Breast epithelium (tissue), 4 donors: ENCODE measurements around the gene CUL2. TPM values are rescaled to one million over a fixed set of nuclear protein-coding genes. Genes with fewer than 3 reads are reported as not detected.
"Not testable (repeated sequence)": the region's sequence is repeated elsewhere in the genome, so short reads cannot be mapped to it uniquely, and the experiment has no call there.

Source experiments
- DNase-seq, 2 donors: peaks; one replicate each; pipeline ENCODE4 v3.0.0-alpha.2; 2019; ENCODE audit warnings: low spot score in 2 of 2
- H3K27ac ChIP-seq, 2 donors: fragments of 200-600 bp; sonication (generic) in 1 of 2; one replicate each; pipeline ENCODE4 v1.5.1; 2016 to 2019; ENCODE audit warnings: mild to moderate bottlenecking in 1 of 2
- H3K27me3 ChIP-seq, 2 donors: fragments of 200-600 bp; sonication (generic) in 1 of 2; one replicate each; pipeline versions ENCODE4 v1.5.1 to v1.6.0; 2017 to 2019; ENCODE audit warnings: control low read depth in 1 of 2, mild to moderate bottlenecking in 1 of 2
- H3K36me3 ChIP-seq: fragments of 200-600 bp; one replicate; pipeline ENCODE4 v1.5.1; 2019
- H3K4me1 ChIP-seq, 2 donors: fragments of 200-600 bp; sonication (generic); one replicate each; pipeline ENCODE4 v1.5.1; 2016 to 2019; ENCODE audit warnings: control low read depth in 1 of 2
- H3K4me3 ChIP-seq, 3 donors: fragments of 200-600 bp; sonication (generic); 1 replicate in 2 of 3; 2 replicates in 1 of 3; pipeline ENCODE4 v1.5.1; 2016 to 2019; ENCODE audit warnings: mild to moderate bottlenecking in 3 of 3, moderate library complexity in 2 of 3
- H3K9me3 ChIP-seq, 2 donors: fragments of 200-600 bp; sonication (generic) in 1 of 2; one replicate each; pipeline ENCODE4 v1.5.1; 2016 to 2019; ENCODE audit warnings: control low read depth in 1 of 2
- POLR2A ChIP-seq: fragments of 450-650 bp; IDR thresholded peaks from one replicate; pipeline ENCODE4 v1.6.1; 2016; ENCODE audit warnings: antibody characterized with exemption, mild to moderate bottlenecking, moderate library complexity
- POLR2AphosphoS5 ChIP-seq, 3 donors: sonication (generic); formaldehyde crosslinking; IDR thresholded peaks; one replicate each; pipeline ENCODE4 v1.6.1; 2017; ENCODE audit warnings: antibody characterized with exemption in 3 of 3
- intact Hi-C: fragments of 100-400 bp; cut with DNase I; formaldehyde crosslinking; loops from one replicate; pipeline ENCODE4 v1.15.1; 2023; ENCODE audit warnings: low total_unique reads
- total RNA-seq, 3 donors: library from RNA; depleted of rRNA; stranded (reverse); fragments of >200 nt; gene quantifications; one replicate each; pipeline ENCODE4 v1.1.0, GENCODE V29; 2016
- TF ChIP-seq, protein P1 (sequence below), 3 donors: fragments of 450-650 bp; IDR thresholded peaks; one replicate each; pipeline ENCODE4 v1.5.1; 2016 to 2017; ENCODE audit warnings: antibody characterized with exemption in 3 of 3, mild to moderate bottlenecking in 3 of 3, moderate library complexity in 3 of 3

The CUL2 gene
- total RNA-seq, 3 donors from 2014 or later = 18.9 to 22.7 (median 20.3) TPM

GRCh38 chr10:34978080-34978479 is 112.1 kb downstream of the CUL2 start:
- no peak for TF ChIP-seq POLR2AphosphoS5 (IDR thresholded peaks at IDR 0.05)
- TF ChIP-seq POLR2A = no peak
- TF ChIP-seq, protein P1, sequence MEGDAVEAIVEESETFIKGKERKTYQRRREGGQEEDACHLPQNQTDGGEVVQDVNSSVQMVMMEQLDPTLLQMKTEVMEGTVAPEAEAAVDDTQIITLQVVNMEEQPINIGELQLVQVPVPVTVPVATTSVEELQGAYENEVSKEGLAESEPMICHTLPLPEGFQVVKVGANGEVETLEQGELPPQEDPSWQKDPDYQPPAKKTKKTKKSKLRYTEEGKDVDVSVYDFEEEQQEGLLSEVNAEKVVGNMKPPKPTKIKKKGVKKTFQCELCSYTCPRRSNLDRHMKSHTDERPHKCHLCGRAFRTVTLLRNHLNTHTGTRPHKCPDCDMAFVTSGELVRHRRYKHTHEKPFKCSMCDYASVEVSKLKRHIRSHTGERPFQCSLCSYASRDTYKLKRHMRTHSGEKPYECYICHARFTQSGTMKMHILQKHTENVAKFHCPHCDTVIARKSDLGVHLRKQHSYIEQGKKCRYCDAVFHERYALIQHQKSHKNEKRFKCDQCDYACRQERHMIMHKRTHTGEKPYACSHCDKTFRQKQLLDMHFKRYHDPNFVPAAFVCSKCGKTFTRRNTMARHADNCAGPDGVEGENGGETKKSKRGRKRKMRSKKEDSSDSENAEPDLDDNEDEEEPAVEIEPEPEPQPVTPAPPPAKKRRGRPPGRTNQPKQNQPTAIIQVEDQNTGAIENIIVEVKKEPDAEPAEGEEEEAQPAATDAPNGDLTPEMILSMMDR (IDR thresholded peaks at IDR 0.05) = no peak
- Histone ChIP-seq H3K36me3 (no peaks in the 10 kb centered on the region), H3K27me3 (no peaks in the 10 kb centered on the region), H3K4me3 (no peak overlapping the region), H3K9me3 (no peaks in the 10 kb centered on the region), H3K4me1 (no peaks in the 10 kb centered on the region), H3K27ac (no peak overlapping the region)
- no peak for DNase-seq
- intact Hi-C loops = no loop called here

- DNase-seq, intact Hi-C loops, H3K27ac ChIP-seq, H3K9me3 ChIP-seq, H3K4me1 ChIP-seq, H3K36me3 ChIP-seq, H3K4me3 ChIP-seq, H3K27me3 ChIP-seq: not testable (repeated sequence)
Observed at GRCh38 chr10:34976380-34976910, 113.7 kb downstream of the CUL2 start.

- TF ChIP-seq, protein P1 (IDR thresholded peaks at IDR 0.05) = peak in 2 of 3 donors; percentile 27 to 54
- H3K9me3 ChIP-seq, H3K36me3 ChIP-seq, intact Hi-C loops, DNase-seq, H3K27me3 ChIP-seq, H3K4me1 ChIP-seq: not testable (repeated sequence)
- Histone ChIP-seq H3K4me3 (peak overlapping the region in 2 of 3 donors; percentile 44 to 62), H3K27ac (peak overlapping the region; percentile 92 to 93)
Observed at GRCh38 chr10:34974364-34975065, 115.6 kb downstream of the CUL2 start.

DNA sequence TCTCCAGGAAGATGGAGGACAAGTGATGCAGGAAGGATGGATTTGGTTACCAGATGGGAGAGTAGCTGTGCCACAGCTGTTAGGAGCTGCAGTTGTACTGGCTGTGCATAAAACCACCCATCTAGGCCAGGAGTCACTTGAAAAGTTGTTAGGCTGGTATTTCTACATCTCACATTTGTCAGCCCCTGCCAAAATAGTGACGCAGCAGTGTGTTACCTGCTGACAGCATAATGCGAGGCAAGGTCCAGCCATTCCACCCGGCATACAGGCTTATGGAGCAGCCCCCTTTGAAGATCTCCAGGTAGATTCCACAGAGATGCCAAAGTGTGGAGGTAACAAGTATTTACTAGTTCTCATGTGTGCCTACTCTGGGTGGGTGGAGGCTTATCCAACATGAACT is 116.4 kb downstream of the CUL2 start:
- H3K9me3 ChIP-seq, H3K4me1 ChIP-seq, H3K27me3 ChIP-seq, intact Hi-C loops, H3K36me3 ChIP-seq: not testable (repeated sequence)
- H3K27ac ChIP-seq = peak overlapping the region; percentile 92 to 93
- H3K4me3 ChIP-seq = peak overlapping the region in 2 of 3 donors; percentile 44 to 62
- peak; percentile 73 to 91 for DNase-seq
- TF ChIP-seq POLR2AphosphoS5 (IDR thresholded peaks at IDR 0.05) = peak in 1 of 3 donors; percentile 60

DNA sequence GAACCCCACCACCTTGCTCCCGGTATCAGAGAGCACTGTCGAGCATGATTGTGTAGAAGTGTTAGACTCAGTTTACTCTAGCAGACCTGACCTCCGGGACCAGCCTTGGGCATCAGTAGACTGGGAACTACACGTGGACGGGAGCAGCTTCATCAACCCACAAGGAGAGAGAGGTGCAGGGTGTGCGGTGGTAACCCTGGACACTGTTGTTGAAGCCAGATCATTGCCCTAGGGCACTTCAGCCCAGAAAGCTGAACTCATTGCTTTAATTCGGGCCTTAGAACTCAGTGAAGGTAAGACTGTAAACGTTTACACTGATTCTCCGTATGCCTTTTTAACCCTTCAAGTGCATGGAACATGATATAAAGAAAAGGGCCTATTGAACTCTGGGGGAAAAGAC is 117.0 kb downstream of the CUL2 start:
- H3K4me3 ChIP-seq, H3K4me1 ChIP-seq, H3K9me3 ChIP-seq, H3K36me3 ChIP-seq, intact Hi-C loops, H3K27me3 ChIP-seq: not testable (repeated sequence)
- DNase-seq = peak in 1 of 2 donors; percentile 74
- H3K27ac ChIP-seq = peak overlapping the region; percentile 92 to 93

DNA sequence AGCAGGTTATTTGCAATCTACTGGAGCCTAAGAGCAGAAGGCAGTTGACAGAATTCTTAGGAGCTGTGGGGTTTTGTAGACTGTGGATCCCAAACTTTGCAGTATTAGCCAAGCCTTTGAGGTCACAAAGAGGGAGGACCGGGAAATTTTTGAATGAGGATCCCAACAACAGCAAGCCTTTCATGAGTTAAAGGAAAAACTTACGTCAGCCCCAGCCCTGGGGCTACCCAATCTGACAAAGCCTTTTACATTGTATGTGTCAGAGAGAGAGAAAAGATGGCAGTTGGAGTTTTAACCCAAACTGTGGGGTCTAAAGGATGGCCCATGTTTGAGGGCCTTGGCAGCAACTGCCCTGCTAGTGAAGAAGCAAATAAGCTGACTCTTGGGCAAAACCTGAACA is 117.5 kb downstream of the CUL2 start:
- H3K27me3 ChIP-seq, H3K4me1 ChIP-seq, H3K9me3 ChIP-seq, intact Hi-C loops, H3K36me3 ChIP-seq, DNase-seq, H3K4me3 ChIP-seq: not testable (repeated sequence)
- H3K27ac ChIP-seq = peak overlapping the region; percentile 92 to 93

DNA sequence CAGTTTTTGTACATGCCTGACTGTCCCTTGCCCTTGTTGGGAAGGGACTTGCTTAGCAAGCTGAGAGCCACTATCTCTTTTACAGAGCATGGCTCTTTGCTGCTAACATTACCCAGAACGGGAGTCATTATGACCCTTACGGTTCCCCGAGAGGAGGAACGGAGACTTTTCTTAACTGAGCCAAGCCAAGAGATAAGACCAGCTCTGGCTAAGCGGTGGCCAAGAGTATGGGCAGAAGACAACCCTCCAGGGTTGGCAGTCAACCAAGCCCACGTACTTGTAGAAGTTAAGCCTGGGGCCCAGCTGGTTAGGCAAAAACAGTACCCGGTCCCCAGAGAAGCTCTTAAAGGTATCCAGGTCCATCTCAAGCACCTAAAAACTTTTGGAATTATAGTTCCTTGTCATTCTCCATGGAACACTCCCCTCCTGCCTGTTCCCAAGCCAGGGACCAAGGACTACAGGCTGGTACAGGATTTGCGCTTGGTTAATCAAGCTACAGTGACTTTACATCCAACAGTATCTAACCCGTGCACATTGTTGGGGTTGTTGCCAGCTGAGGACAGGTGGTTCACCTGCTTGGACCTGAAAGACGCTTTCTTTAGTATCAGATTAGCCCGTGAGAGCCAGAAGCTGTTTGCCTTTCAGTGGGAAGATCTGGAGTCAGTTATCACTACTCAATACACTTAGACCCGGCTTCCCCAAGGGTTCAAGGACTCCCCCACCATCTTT is 118.4 kb downstream of the CUL2 start:
- H3K4me3 ChIP-seq, H3K36me3 ChIP-seq, intact Hi-C loops, H3K27me3 ChIP-seq, DNase-seq, H3K4me1 ChIP-seq, H3K9me3 ChIP-seq: not testable (repeated sequence)
- peak overlapping the region; percentile 19 to 93 for H3K27ac ChIP-seq
